ENCODE data around the gene ARL14. TPM values are rescaled to one million over a fixed set of nuclear protein-coding genes. Genes with fewer than 3 reads are reported as not detected.

The ARL14 gene
- polyA plus RNA-seq (ENCODE audit: insufficient read length in 3 of 3) = under 1 TPM in 2 of 3 donors, not detected in 1; 0.12 to 0.40 TPM

GRCh38 chr3:160676547-160677303 is at the start of gene ARL14:
TSS of gene ARL14 (plus strand) at chr3:160677160. CDS start at chr3:160677347, 187 bp downstream.
- no peak for DNase-seq (ENCODE audit: low read depth in 3 of 3, low spot score in 2 of 3)

- no peak for DNase-seq (ENCODE audit: low read depth in 3 of 3, low spot score in 2 of 3)
Observed at GRCh38 chr3:160629491-160629890, 47.5 kb upstream of the ARL14 start.

GRCh38 chr3:160633361-160634083 is 43.4 kb upstream of the ARL14 start:
- DNase-seq (ENCODE audit: low read depth in 3 of 3, low spot score in 2 of 3) = no peak

- DNase-seq (ENCODE audit: low read depth in 3 of 3, low spot score in 2 of 3) = no peak
Observed at GRCh38 chr3:160635213-160635612, 41.7 kb upstream of the ARL14 start.

GRCh38 chr3:160637086-160637485 is 39.9 kb upstream of the ARL14 start:
- DNase-seq (ENCODE audit: low read depth in 3 of 3, low spot score in 2 of 3) = no peak

- no peak for DNase-seq (ENCODE audit: low read depth in 3 of 3, low spot score in 2 of 3)
Observed at GRCh38 chr3:160638184-160638583, 38.8 kb upstream of the ARL14 start.

GRCh38 chr3:160641665-160642309 is 35.2 kb upstream of the ARL14 start:
- DNase-seq (ENCODE audit: low read depth in 3 of 3, low spot score in 2 of 3) = no peak

GRCh38 chr3:160643994-160644393 is 33.0 kb upstream of the ARL14 start:
- DNase-seq (ENCODE audit: low read depth in 3 of 3, low spot score in 2 of 3) = no peak

GRCh38 chr3:160644491-160644890 is 32.5 kb upstream of the ARL14 start:
- DNase-seq (ENCODE audit: low read depth in 3 of 3, low spot score in 2 of 3) = no peak

- no peak for DNase-seq (ENCODE audit: low read depth in 3 of 3, low spot score in 2 of 3)
Observed at GRCh38 chr3:160648701-160649100, 28.3 kb upstream of the ARL14 start.

GRCh38 chr3:160649596-160649995 is 27.4 kb upstream of the ARL14 start:
- no peak for DNase-seq (ENCODE audit: low read depth in 3 of 3, low spot score in 2 of 3)

- no peak for DNase-seq (ENCODE audit: low read depth in 3 of 3, low spot score in 2 of 3)
Observed at GRCh38 chr3:160653512-160653911, 23.4 kb upstream of the ARL14 start.

- no peak for DNase-seq (ENCODE audit: low read depth in 3 of 3, low spot score in 2 of 3)
Observed at GRCh38 chr3:160660902-160661301, 16.1 kb upstream of the ARL14 start.

- DNase-seq (ENCODE audit: low read depth in 3 of 3, low spot score in 2 of 3) = no peak
Observed at GRCh38 chr3:160661660-160662059, 15.3 kb upstream of the ARL14 start.

- no peak for DNase-seq (ENCODE audit: low read depth in 3 of 3, low spot score in 2 of 3)
Observed at GRCh38 chr3:160665231-160665630, 11.7 kb upstream of the ARL14 start.

- no peak for DNase-seq (ENCODE audit: low read depth in 3 of 3, low spot score in 2 of 3)
Observed at GRCh38 chr3:160665784-160666526, 11.0 kb upstream of the ARL14 start.

- no peak for DNase-seq (ENCODE audit: low read depth in 3 of 3, low spot score in 2 of 3)
Observed at GRCh38 chr3:160667452-160667851, 9.5 kb upstream of the ARL14 start.

- DNase-seq (ENCODE audit: low read depth in 3 of 3, low spot score in 2 of 3) = no peak
Observed at GRCh38 chr3:160668454-160668853, 8.5 kb upstream of the ARL14 start.

- no peak for DNase-seq (ENCODE audit: low read depth in 3 of 3, low spot score in 2 of 3)
Observed at GRCh38 chr3:160671231-160671630, 5.7 kb upstream of the ARL14 start.

GRCh38 chr3:160671995-160672394 is 5.0 kb upstream of the ARL14 start:
- no peak for DNase-seq (ENCODE audit: low read depth in 3 of 3, low spot score in 2 of 3)

GRCh38 chr3:160673188-160673587 is 3.8 kb upstream of the ARL14 start:
- DNase-seq (ENCODE audit: low read depth in 3 of 3, low spot score in 2 of 3) = no peak

Data from right renal cortex interstitium (tissue), 3 donors.